Activated CD4-positive, alpha-beta T cell treated with anti-CD3 and anti-CD28 coated beads, Interleukin-2, amount 10 ng/mL, durations not matched to agents 24 days and 14 days (primary cell): ENCODE data around the gene INSR. TPM values are rescaled to one million over a fixed set of nuclear protein-coding genes. Genes with fewer than 3 reads are reported as not detected.

ENCODE experiments used
- DNase-seq: peaks from one replicate; pipeline ENCODE4 v3.0.0; 2022
- H3K27ac Mint-ChIP-seq: one replicate; pipeline ENCODE4 v1.8.0; 2022; ENCODE audit warnings: mild to moderate bottlenecking, mixed read lengths
- H3K27me3 Mint-ChIP-seq: one replicate; pipeline ENCODE4 v1.8.0; 2022; ENCODE audit warnings: mixed read lengths
- H3K36me3 Mint-ChIP-seq: one replicate; pipeline ENCODE4 v1.8.0; 2022; ENCODE audit warnings: low read depth, mild to moderate bottlenecking, mixed read lengths
- H3K4me1 Mint-ChIP-seq: one replicate; pipeline ENCODE4 v1.8.0; 2021; ENCODE audit warnings: mixed read lengths
- H3K4me3 Mint-ChIP-seq: one replicate; pipeline ENCODE4 v1.8.0; 2022; ENCODE audit warnings: mild to moderate bottlenecking, moderate library complexity, mixed read lengths
- H3K9me3 Mint-ChIP-seq: one replicate; pipeline ENCODE4 v1.8.0; 2021; ENCODE audit warnings: mixed read lengths
- intact Hi-C: fragments of 100-400 bp; cut with micrococcal nuclease; formaldehyde crosslinking; loops from one replicate; pipeline ENCODE4 v1.15.1; 2023
- total RNA-seq: library from RNA; stranded (reverse); gene quantifications from 2 replicates; pipeline ENCODE4 v1.2.3, GENCODE V29; 2022

The INSR gene
- total RNA-seq, 1 donor from 2014 or later: 1.9 TPM

DNA sequence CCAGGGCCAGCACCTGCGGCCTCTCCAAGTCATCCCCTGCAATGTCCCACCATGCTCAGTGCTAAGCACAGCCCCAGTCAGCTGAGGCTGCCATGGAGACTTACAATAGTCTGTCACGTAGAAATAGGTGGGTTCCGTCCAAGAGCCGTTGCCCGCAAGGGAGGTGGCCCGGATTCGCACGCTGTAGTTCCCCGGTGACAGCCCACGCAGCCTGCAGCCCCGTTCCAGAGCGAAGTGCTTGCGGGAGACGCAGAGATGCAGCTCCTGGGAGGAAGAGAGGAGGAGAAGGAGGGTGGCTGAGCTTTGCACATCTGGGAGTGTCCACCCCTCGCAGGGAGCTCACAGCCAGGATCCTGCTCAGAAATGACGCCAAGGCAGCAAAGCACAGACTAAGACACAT lies 162.2 kb downstream of the INSR start:
- intact Hi-C loops: no loop called here
- no peak overlapping the region for H3K27ac Mint-ChIP-seq
- no peaks in the 10 kb centered on the region for H3K27me3 Mint-ChIP-seq
- no peaks in the 10 kb centered on the region for H3K4me1 Mint-ChIP-seq
- no peak overlapping the region for H3K4me3 Mint-ChIP-seq
- no peaks in the 10 kb centered on the region for H3K9me3 Mint-ChIP-seq
- no peaks in the 10 kb centered on the region for H3K36me3 Mint-ChIP-seq
- DNase-seq: no peak

DNA sequence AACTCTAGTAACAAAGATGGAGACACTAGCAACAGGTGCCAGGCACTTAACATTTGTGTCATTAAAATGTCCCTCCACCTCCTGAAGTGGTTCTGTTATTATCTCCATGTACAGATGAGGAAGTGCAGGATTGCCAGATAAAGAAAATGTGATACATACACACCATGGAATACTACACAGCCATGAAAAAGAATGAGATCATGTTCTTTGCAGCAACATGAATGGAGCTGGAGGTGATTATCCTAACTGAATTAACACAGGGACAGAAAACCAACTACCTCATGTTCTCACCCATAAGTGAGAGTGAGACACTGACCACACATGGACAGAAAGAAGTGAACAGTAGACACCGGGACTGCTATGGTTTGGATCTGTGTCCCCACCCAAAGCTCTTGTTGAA lies 164.2 kb downstream of the INSR start:
- no peaks in the 10 kb centered on the region for H3K27me3 Mint-ChIP-seq
- no peaks in the 10 kb centered on the region for H3K4me1 Mint-ChIP-seq
- no peak overlapping the region for H3K4me3 Mint-ChIP-seq
- peaks cover 6% of the 10 kb centered on the region for H3K9me3 Mint-ChIP-seq
- no peaks in the 10 kb centered on the region for H3K36me3 Mint-ChIP-seq
- no peak for DNase-seq
- no peak overlapping the region for H3K27ac Mint-ChIP-seq
- intact Hi-C loops: no loop called here

DNA sequence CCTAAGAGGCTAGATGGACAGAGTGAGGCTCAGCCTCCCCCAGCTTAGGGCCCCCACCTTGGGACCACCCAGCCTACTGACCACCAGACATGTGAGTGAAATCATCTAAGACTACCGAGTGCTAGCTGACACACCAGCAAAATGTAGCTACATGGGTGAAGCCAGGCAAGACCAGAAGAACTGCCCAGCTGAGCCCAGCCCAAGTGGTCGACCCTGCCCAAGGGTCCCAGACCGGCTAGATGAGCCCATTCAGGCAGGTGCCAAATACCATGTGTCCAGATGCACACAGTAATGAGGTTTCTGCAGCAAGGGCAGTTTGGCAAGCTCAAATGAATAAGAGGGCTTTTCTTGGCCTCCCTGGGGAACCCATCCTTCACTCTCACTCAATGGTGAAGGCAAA lies 168.1 kb downstream of the INSR start:
- DNase-seq: no peak
- Mint-ChIP-seq H3K4me3 (no peak overlapping the region), H3K4me1 (no peaks in the 10 kb centered on the region), H3K36me3 (peaks cover 3% of the 10 kb centered on the region), H3K27ac (no peak overlapping the region), H3K27me3 (no peaks in the 10 kb centered on the region), H3K9me3 (peaks cover 10% of the 10 kb centered on the region)
- intact Hi-C loops: no loop called here

DNA sequence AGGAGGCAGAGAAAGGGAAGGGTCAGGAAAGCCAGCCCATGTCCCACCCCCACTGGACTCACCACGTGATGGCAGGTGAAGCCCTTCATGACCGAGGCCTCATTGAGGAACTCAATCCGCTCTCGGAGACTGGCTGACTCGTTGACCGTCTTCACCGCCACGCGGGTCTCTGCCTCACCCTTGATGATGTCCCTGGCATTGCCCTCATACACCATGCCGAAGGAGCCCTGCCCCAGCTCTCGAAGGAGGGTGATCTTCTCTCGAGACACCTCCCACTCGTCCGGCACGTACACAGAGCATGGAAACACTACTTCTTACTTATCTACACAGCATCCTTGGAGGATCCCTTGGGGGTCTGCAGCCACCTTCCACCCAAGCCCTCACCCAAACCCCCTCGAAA lies 169.0 kb downstream of the INSR start:
- intact Hi-C loops: no loop called here
- no peak overlapping the region for H3K27ac Mint-ChIP-seq
- H3K4me3 Mint-ChIP-seq: no peak overlapping the region
- H3K27me3 Mint-ChIP-seq: no peaks in the 10 kb centered on the region
- H3K9me3 Mint-ChIP-seq: peaks cover 10% of the 10 kb centered on the region
- no peak for DNase-seq
- peaks cover 3% of the 10 kb centered on the region for H3K36me3 Mint-ChIP-seq
- H3K4me1 Mint-ChIP-seq: no peaks in the 10 kb centered on the region

DNA sequence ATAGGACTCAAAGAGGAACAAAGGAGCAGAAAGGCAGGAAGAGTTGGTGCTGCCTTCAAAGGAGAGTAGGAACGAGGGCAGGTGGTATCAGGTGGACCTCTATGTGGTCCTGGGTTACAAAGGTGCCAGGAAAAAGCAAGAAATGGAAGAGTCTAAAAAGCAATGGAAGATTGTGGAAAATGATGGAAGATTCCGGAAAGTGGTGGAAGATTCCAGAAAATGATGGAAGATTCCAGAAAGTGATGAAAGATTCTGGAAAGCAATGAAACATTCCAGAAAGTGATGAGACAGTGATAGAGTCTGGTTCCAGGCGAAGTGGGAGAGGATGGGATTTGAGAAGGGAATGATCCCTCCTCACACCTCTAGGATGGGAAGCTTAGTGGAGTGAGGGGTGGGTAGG lies 169.4 kb downstream of the INSR start:
- Mint-ChIP-seq H3K4me1 (no peaks in the 10 kb centered on the region), H3K9me3 (peaks cover 10% of the 10 kb centered on the region), H3K4me3 (no peak overlapping the region), H3K36me3 (peaks cover 3% of the 10 kb centered on the region), H3K27me3 (no peaks in the 10 kb centered on the region), H3K27ac (no peak overlapping the region)
- intact Hi-C loops: no loop called here
- DNase-seq: no peak

DNA sequence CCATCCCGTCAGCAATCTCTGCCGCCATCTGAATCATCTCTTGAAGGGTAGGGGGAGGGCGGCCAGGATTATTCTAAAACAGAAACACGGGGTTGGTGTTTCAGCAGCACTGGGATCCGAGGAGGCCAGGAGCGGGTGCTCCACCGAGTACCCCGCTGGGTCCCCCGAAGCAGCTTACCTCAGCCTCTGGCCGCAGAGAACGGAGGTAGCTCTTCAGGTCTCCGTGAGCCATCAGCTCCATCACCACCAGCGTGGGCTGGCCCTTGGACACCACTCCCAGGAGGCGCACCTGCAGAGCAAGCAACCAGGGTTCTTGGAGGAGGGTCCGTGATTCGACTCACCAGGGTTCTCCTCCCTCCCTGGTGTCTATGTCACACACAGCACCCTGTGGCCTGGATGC lies 171.5 kb downstream of the INSR start:
- no peak overlapping the region for H3K4me3 Mint-ChIP-seq
- no peak for DNase-seq
- intact Hi-C loops: no loop called here
- H3K4me1 Mint-ChIP-seq: no peaks in the 10 kb centered on the region
- H3K27me3 Mint-ChIP-seq: no peaks in the 10 kb centered on the region
- no peak overlapping the region for H3K27ac Mint-ChIP-seq
- peaks cover 3% of the 10 kb centered on the region for H3K36me3 Mint-ChIP-seq
- peaks cover 10% of the 10 kb centered on the region for H3K9me3 Mint-ChIP-seq

DNA sequence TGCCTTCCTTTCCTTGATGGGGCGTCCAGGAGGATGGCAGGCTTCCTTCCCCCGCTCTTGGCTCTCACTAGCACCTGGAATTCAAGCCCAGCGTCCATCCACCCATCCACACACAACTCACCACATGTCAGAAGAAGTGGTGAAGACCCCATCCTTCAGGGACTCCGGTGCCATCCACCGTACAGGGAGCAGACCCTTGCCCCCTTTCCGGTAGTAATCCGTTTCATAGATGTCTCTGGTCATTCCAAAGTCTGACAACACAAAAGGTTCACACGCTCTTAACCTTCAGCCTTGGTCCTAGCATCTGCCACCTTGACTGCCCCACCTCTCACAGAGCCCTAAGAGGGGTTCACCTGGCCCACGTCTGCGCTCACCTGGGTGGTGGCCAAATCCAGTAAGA lies 173.7 kb downstream of the INSR start:
- Mint-ChIP-seq H3K4me1 (no peaks in the 10 kb centered on the region), H3K27ac (no peak overlapping the region), H3K36me3 (peaks cover 3% of the 10 kb centered on the region), H3K27me3 (no peaks in the 10 kb centered on the region), H3K9me3 (peaks cover 9% of the 10 kb centered on the region), H3K4me3 (no peak overlapping the region)
- DNase-seq: no peak
- intact Hi-C loops: no loop called here

DNA sequence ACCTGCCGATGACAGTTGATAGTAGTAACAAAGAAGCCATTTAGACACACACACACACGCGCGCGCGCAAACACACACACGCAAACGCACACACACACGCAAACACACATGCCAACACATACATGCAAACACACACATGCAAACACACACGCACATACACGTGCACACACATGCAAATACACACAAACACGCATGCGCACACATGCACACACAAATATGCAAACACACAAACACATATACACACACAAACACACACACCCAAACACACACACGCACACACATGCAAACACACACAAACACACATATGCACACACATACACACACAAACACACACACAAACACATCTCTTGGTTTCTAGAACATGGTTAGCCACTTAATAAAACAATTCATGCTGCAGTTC lies 174.6 kb downstream of the INSR start:
- H3K27ac Mint-ChIP-seq: no peak overlapping the region
- peaks cover under 1% of the 10 kb centered on the region for H3K36me3 Mint-ChIP-seq

DNA sequence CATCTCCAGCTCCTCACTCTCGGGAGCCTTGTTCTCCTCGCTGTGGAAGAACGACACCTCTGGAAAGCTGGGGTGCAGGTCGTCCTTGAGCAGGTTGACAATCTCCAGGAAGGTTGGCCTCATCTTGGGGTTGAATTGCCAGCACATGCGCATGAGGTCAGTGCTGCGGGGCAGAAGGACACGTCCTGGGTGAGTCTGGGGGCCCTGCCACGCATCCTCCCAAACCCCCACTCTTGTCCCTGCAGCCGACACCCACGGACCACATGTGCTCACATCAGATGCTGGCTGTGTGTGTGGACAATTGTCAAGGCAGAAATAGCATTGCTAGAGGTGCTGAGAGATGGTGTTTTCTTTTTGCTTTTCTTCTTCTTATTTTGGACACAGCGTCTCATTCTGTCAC lies 177.0 kb downstream of the INSR start:
- H3K9me3 Mint-ChIP-seq: no peaks in the 10 kb centered on the region
- intact Hi-C loops: no loop called here
- H3K27ac Mint-ChIP-seq: no peak overlapping the region
- DNase-seq: no peak
- no peaks in the 10 kb centered on the region for H3K27me3 Mint-ChIP-seq
- no peaks in the 10 kb centered on the region for H3K4me1 Mint-ChIP-seq
- H3K36me3 Mint-ChIP-seq: no peaks in the 10 kb centered on the region
- no peak overlapping the region for H3K4me3 Mint-ChIP-seq

More for the DNA sequence above, 174.6 kb downstream of the INSR start:
- intact Hi-C loops: no loop called here
- DNase-seq: no peak
- H3K9me3 Mint-ChIP-seq: peaks cover 1% of the 10 kb centered on the region
- H3K4me1 Mint-ChIP-seq: no peaks in the 10 kb centered on the region
- H3K4me3 Mint-ChIP-seq: no peak overlapping the region
- no peaks in the 10 kb centered on the region for H3K27me3 Mint-ChIP-seq

DNA sequence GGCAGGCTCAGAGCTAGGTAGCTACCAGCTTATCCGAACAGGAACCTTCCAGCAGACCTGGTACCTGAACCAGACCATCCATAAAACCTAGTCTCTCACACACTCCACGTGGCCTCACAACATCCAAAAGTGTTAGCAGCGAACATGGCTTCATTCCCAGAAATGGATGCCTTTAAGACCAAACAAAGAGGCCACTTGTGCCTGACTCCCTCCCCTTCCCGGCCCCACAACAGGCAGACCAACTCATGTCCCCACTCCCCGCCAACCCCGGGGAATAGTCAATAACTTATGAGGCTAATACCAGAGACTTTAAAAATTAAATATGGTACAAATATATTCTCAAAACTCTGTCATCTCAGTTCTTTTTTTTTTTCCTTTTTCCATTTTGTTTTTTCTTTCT lies 178.5 kb downstream of the INSR start:
- no peaks in the 10 kb centered on the region for H3K9me3 Mint-ChIP-seq
- H3K27me3 Mint-ChIP-seq: no peaks in the 10 kb centered on the region
- no peaks in the 10 kb centered on the region for H3K4me1 Mint-ChIP-seq
- intact Hi-C loops: no loop called here
- no peak for DNase-seq
- no peak overlapping the region for H3K4me3 Mint-ChIP-seq
- no peaks in the 10 kb centered on the region for H3K36me3 Mint-ChIP-seq
- no peak overlapping the region for H3K27ac Mint-ChIP-seq

DNA sequence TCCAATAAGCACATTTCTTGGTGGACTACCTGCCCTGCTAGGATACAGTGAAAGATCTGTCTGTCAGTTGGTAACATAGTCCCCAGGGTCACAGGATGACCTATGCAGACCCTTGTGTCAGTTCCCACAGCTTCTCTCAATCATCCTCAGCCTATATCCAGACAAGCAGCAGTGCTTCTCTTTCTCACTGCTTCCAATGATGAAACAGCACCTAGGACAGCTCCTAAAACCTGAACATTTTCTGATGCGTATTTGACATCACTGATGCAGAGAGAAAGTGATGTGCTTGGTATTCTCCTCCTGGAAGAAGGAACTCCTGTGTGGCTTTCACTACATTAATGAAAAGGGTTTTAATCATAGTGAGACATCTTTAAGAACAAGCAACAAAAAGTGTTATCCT lies 181.0 kb downstream of the INSR start:
- no peak for DNase-seq
- intact Hi-C loops: no loop called here
- Mint-ChIP-seq H3K27ac (no peak overlapping the region), H3K27me3 (no peaks in the 10 kb centered on the region), H3K9me3 (no peaks in the 10 kb centered on the region), H3K4me3 (no peak overlapping the region), H3K4me1 (no peaks in the 10 kb centered on the region), H3K36me3 (no peaks in the 10 kb centered on the region)

DNA sequence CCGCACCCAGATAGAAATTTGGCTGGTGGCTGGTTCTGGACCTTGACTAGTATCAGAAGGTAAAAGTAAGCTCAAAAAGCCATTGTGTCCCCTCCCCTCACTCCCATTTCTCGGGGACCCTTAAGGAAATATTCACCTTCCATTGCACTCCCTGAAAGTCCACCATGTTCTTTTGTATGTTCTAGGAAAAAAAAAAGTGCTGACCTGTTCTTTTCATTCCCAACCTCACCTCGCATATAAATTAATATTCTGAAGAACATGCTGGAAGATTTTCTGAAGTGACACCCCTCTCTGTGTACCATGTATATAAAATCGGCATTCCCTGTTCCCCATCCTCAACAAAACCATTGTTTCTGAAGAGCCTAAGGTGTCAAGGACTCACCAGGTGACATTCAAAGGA lies 181.5 kb downstream of the INSR start:
- Mint-ChIP-seq H3K4me1 (no peaks in the 10 kb centered on the region), H3K36me3 (no peaks in the 10 kb centered on the region), H3K27ac (no peak overlapping the region), H3K9me3 (no peaks in the 10 kb centered on the region), H3K27me3 (no peaks in the 10 kb centered on the region), H3K4me3 (no peak overlapping the region)
- DNase-seq: no peak
- intact Hi-C loops: no loop called here

DNA sequence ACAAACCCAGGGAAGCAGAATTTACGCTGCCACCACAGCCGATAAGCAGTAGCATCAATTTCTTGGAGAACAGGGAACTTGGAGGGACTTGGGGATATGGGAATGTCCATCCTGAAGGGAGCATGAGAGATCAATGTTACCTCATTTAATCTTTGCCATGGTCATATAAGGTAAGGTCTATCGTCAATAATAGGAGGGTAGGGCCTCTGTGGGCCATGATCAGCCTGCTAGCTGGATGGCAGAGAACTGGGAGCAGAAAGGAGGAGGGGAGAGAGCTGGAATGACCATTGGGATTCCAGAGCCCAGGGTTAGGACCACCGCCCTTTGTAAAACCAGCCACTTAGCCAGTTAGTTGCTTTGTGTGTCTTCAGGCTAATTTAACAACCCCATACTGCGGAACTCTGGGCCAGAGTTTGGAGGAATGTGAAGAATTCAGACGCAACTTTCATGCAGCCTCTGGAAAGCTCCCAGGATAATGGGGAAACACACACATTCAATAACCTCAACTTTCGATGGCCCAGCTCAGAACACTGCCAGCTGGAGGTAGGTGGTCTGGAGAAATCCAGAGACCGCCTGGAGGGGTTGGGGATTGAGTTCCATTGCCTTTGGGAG lies 184.4 kb downstream of the INSR start:
- Mint-ChIP-seq H3K9me3 (no peaks in the 10 kb centered on the region), H3K27me3 (no peaks in the 10 kb centered on the region), H3K27ac (no peak overlapping the region), H3K4me1 (no peaks in the 10 kb centered on the region), H3K4me3 (no peak overlapping the region), H3K36me3 (no peaks in the 10 kb centered on the region)
- intact Hi-C loops: no loop called here
- DNase-seq: no peak

DNA sequence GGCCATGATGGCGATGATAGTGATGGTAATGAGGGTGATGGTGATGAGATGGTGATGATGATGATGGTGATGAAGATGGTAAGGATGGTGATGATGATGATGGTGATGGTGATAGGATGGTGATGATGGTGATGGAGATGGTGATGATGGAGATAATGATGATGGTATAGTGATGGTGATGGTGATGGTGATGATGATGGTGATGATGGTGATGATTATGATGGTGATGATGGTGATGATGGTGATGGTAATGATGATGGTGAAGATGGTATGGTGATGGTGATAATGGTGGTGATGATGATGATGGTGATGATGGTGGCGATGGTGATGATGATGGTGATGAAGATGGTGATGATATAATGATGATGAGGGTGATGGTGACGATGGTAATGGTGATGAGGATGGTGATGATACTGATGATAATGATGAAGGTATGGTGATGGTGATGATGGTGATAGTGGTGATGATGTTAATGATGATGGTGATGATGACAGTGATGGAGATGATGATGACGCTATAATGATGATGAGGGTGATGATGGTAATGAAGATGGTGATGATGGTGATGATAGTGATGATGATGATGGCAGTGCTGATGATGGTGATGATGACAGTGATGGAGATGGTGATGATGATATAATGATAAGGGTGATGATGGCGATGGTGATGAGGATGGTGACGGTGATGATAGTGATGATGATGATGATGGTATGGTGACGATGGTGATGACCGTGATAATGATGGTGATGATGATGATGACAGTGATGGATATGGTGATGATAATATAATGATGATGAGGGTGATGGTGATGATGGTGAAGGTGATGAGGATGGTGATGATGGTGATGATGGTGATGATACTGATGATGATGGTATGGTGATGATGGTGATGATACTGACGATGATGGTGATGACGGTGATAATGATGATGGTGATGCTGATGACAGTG lies 187.2 kb downstream of the INSR start:
- H3K27ac Mint-ChIP-seq: no peak overlapping the region
- H3K27me3 Mint-ChIP-seq: no peaks in the 10 kb centered on the region
- intact Hi-C loops: no loop called here
- no peaks in the 10 kb centered on the region for H3K9me3 Mint-ChIP-seq
- no peaks in the 10 kb centered on the region for H3K36me3 Mint-ChIP-seq
- no peak for DNase-seq
- H3K4me1 Mint-ChIP-seq: peaks cover 3% of the 10 kb centered on the region
- no peak overlapping the region for H3K4me3 Mint-ChIP-seq
